ENCODE measurements around the gene ADGRB3.
"Not testable (repeated sequence)": the region's sequence is repeated elsewhere in the genome, so short reads cannot be mapped to it uniquely, and the experiment has no call there.

The ADGRB3 gene

GRCh38 chr6:69261010-69261409 is 625.9 kb downstream of the ADGRB3 start:
- DNase-seq (no peak), ATAC-seq (no peak)
- Mint-ChIP-seq H3K27me3 (no peaks in the 10 kb centered on the region), H3K9me3 (peaks cover 5% of the 10 kb centered on the region), H3K27ac (no peak overlapping the region), H3K4me3 (no peak overlapping the region), H3K4me1 (no peaks in the 10 kb centered on the region), H3K36me3 (ENCODE audit: low read depth) (no peaks in the 10 kb centered on the region)

GRCh38 chr6:69263297-69263696 is 628.2 kb downstream of the ADGRB3 start:
- H3K36me3 Mint-ChIP-seq (ENCODE audit: low read depth): no peaks in the 10 kb centered on the region
- ATAC-seq: no peak
- H3K9me3 Mint-ChIP-seq: no peaks in the 10 kb centered on the region
- no peak overlapping the region for H3K27ac Mint-ChIP-seq
- DNase-seq: no peak
- H3K4me1 Mint-ChIP-seq: no peaks in the 10 kb centered on the region
- no peak overlapping the region for H3K4me3 Mint-ChIP-seq
- H3K27me3 Mint-ChIP-seq: no peaks in the 10 kb centered on the region

GRCh38 chr6:69265090-69265489 is 630.0 kb downstream of the ADGRB3 start:
- Mint-ChIP-seq H3K27ac (no peak overlapping the region), H3K4me1 (no peaks in the 10 kb centered on the region), H3K9me3 (no peaks in the 10 kb centered on the region), H3K4me3 (no peak overlapping the region), H3K36me3 (ENCODE audit: low read depth) (no peaks in the 10 kb centered on the region), H3K27me3 (no peaks in the 10 kb centered on the region)
- DNase-seq: no peak
- ATAC-seq: no peak

GRCh38 chr6:69265706-69266105 is 630.6 kb downstream of the ADGRB3 start:
- H3K4me1 Mint-ChIP-seq: no peaks in the 10 kb centered on the region
- no peak overlapping the region for H3K27ac Mint-ChIP-seq
- ATAC-seq: no peak
- H3K4me3 Mint-ChIP-seq: no peak overlapping the region
- DNase-seq: no peak
- H3K36me3 Mint-ChIP-seq (ENCODE audit: low read depth): no peaks in the 10 kb centered on the region
- no peaks in the 10 kb centered on the region for H3K27me3 Mint-ChIP-seq
- H3K9me3 Mint-ChIP-seq: no peaks in the 10 kb centered on the region

GRCh38 chr6:69276204-69276603 is 641.1 kb downstream of the ADGRB3 start:
- H3K9me3 Mint-ChIP-seq: peaks cover 3% of the 10 kb centered on the region
- no peak overlapping the region for H3K4me3 Mint-ChIP-seq
- no peaks in the 10 kb centered on the region for H3K27me3 Mint-ChIP-seq
- no peaks in the 10 kb centered on the region for H3K4me1 Mint-ChIP-seq
- no peak overlapping the region for H3K27ac Mint-ChIP-seq
- DNase-seq: no peak
- H3K36me3 Mint-ChIP-seq (ENCODE audit: low read depth): no peaks in the 10 kb centered on the region
- no peak for ATAC-seq

GRCh38 chr6:69279805-69280204 is 644.7 kb downstream of the ADGRB3 start:
- H3K27me3 Mint-ChIP-seq: no peaks in the 10 kb centered on the region
- H3K36me3 Mint-ChIP-seq (ENCODE audit: low read depth): no peaks in the 10 kb centered on the region

GRCh38 chr6:69280858-69281257 is 645.8 kb downstream of the ADGRB3 start:
- Mint-ChIP-seq H3K27ac (no peak overlapping the region), H3K27me3 (no peaks in the 10 kb centered on the region), H3K4me1 (no peaks in the 10 kb centered on the region), H3K9me3 (peaks cover 7% of the 10 kb centered on the region), H3K4me3 (no peak overlapping the region), H3K36me3 (ENCODE audit: low read depth) (no peaks in the 10 kb centered on the region)
- no peak for DNase-seq
- no peak for ATAC-seq

More at GRCh38 chr6:69279805-69280204, 644.7 kb downstream of the ADGRB3 start:
- Mint-ChIP-seq H3K9me3 (peaks cover 7% of the 10 kb centered on the region), H3K4me1 (no peaks in the 10 kb centered on the region), H3K4me3 (no peak overlapping the region), H3K27ac (no peak overlapping the region)
- ATAC-seq: no peak
- DNase-seq: no peak

GRCh38 chr6:69284176-69284730 is 649.2 kb downstream of the ADGRB3 start:
- ATAC-seq: no peak

GRCh38 chr6:69285054-69285453 is 650.0 kb downstream of the ADGRB3 start:
- no peak for ATAC-seq
- no peak overlapping the region for H3K27ac Mint-ChIP-seq
- no peak for DNase-seq
- H3K4me1 Mint-ChIP-seq: no peaks in the 10 kb centered on the region
- no peaks in the 10 kb centered on the region for H3K36me3 Mint-ChIP-seq (ENCODE audit: low read depth)
- H3K9me3 Mint-ChIP-seq: peaks cover 4% of the 10 kb centered on the region
- H3K4me3 Mint-ChIP-seq: no peak overlapping the region
- H3K27me3 Mint-ChIP-seq: no peaks in the 10 kb centered on the region

More at GRCh38 chr6:69284176-69284730, 649.2 kb downstream of the ADGRB3 start:
- DNase-seq: no peak
- no peaks in the 10 kb centered on the region for H3K36me3 Mint-ChIP-seq (ENCODE audit: low read depth)
- no peaks in the 10 kb centered on the region for H3K27me3 Mint-ChIP-seq
- H3K9me3 Mint-ChIP-seq: peaks cover 4% of the 10 kb centered on the region
- H3K27ac Mint-ChIP-seq: no peak overlapping the region
- H3K4me3 Mint-ChIP-seq: no peak overlapping the region
- H3K4me1 Mint-ChIP-seq: no peaks in the 10 kb centered on the region

GRCh38 chr6:69286331-69286730 is 651.2 kb downstream of the ADGRB3 start:
- Mint-ChIP-seq H3K9me3 (peaks cover 4% of the 10 kb centered on the region), H3K36me3 (ENCODE audit: low read depth) (no peaks in the 10 kb centered on the region), H3K4me1 (no peaks in the 10 kb centered on the region), H3K27me3 (no peaks in the 10 kb centered on the region), H3K27ac (no peak overlapping the region), H3K4me3 (no peak overlapping the region)
- no peak for ATAC-seq
- no peak for DNase-seq

GRCh38 chr6:69288198-69288597 is 653.1 kb downstream of the ADGRB3 start:
- DNase-seq; H3K4me1 Mint-ChIP-seq; H3K36me3 Mint-ChIP-seq (ENCODE audit: low read depth); H3K27me3 Mint-ChIP-seq; ATAC-seq; H3K4me3 Mint-ChIP-seq; H3K27ac Mint-ChIP-seq; H3K9me3 Mint-ChIP-seq: not testable (repeated sequence)

GRCh38 chr6:69289689-69290495 is 654.8 kb downstream of the ADGRB3 start:
- Mint-ChIP-seq H3K27ac (no peak overlapping the region), H3K36me3 (ENCODE audit: low read depth) (no peaks in the 10 kb centered on the region), H3K4me1 (no peaks in the 10 kb centered on the region), H3K9me3 (no peaks in the 10 kb centered on the region), H3K4me3 (no peak overlapping the region), H3K27me3 (no peaks in the 10 kb centered on the region)
- ATAC-seq (no peak), DNase-seq (no peak)

GRCh38 chr6:69293471-69293870 is 658.4 kb downstream of the ADGRB3 start:
- no peaks in the 10 kb centered on the region for H3K4me1 Mint-ChIP-seq
- ATAC-seq (no peak), DNase-seq (no peak)
- H3K4me3 Mint-ChIP-seq: no peak overlapping the region
- H3K36me3 Mint-ChIP-seq (ENCODE audit: low read depth): no peaks in the 10 kb centered on the region
- no peak overlapping the region for H3K27ac Mint-ChIP-seq
- H3K9me3 Mint-ChIP-seq: no peaks in the 10 kb centered on the region
- no peaks in the 10 kb centered on the region for H3K27me3 Mint-ChIP-seq

GRCh38 chr6:69294407-69294806 is 659.3 kb downstream of the ADGRB3 start:
- no peak for DNase-seq
- no peak for ATAC-seq
- no peaks in the 10 kb centered on the region for H3K9me3 Mint-ChIP-seq
- no peaks in the 10 kb centered on the region for H3K4me1 Mint-ChIP-seq
- H3K27ac Mint-ChIP-seq: no peak overlapping the region
- H3K4me3 Mint-ChIP-seq: no peak overlapping the region
- H3K27me3 Mint-ChIP-seq: no peaks in the 10 kb centered on the region
- no peaks in the 10 kb centered on the region for H3K36me3 Mint-ChIP-seq (ENCODE audit: low read depth)

GRCh38 chr6:69294862-69295261 is 659.8 kb downstream of the ADGRB3 start:
- ATAC-seq (no peak), DNase-seq (no peak)
- no peaks in the 10 kb centered on the region for H3K36me3 Mint-ChIP-seq (ENCODE audit: low read depth)
- H3K4me1 Mint-ChIP-seq: no peaks in the 10 kb centered on the region
- no peaks in the 10 kb centered on the region for H3K9me3 Mint-ChIP-seq
- no peaks in the 10 kb centered on the region for H3K27me3 Mint-ChIP-seq
- H3K27ac Mint-ChIP-seq: no peak overlapping the region
- no peak overlapping the region for H3K4me3 Mint-ChIP-seq

All from activated naive CD8-positive, alpha-beta T cell treated with anti-CD3 and anti-CD28 coated beads, Interleukin-2, amount 50 U/mL, for 24 hours (primary cell).